HepG2 (cell line): ENCODE data around the gene SPOP. TPM values are rescaled to one million over a fixed set of nuclear protein-coding genes. Genes with fewer than 3 reads are reported as not detected.
A peak's percentile ranks its signal among the peaks of the same experiment; 100 is the strongest.

Experiments
- CHD4 ChIP-seq: fragments of 200-600 bp; sonication (generic); IDR thresholded peaks from 2 replicates; pipeline ENCODE4 v1.7.0; 2017; ENCODE audit warnings: mild to moderate bottlenecking, low read length, borderline replicate concordance
- FOXK2 ChIP-seq: fragments of 450-650 bp; IDR thresholded peaks from 2 replicates; pipeline ENCODE4 v1.6.1; 2016
- HDAC1 ChIP-seq: sonication (generic); formaldehyde crosslinking; IDR thresholded peaks from 2 replicates; pipeline ENCODE4 v1.5.1; 2020; ENCODE audit warnings: mild to moderate bottlenecking, missing genetic modification reagents
- JUND ChIP-seq: sonication (generic); formaldehyde crosslinking; IDR thresholded peaks from 2 replicates; pipeline ENCODE4 v1.8.0; 2022; ENCODE audit warnings: mild to moderate bottlenecking, missing genetic modification reagents
- MXD4 ChIP-seq: IDR thresholded peaks from 2 replicates; pipeline ENCODE4 v1.6.1; 2016; ENCODE audit warnings: mild to moderate bottlenecking, missing biosample characterization, missing genetic modification reagents
- MYC ChIP-seq: sonication (generic); formaldehyde crosslinking; IDR thresholded peaks from 2 replicates; pipeline ENCODE4 v1.9.0; 2021; ENCODE audit warnings: missing genetic modification reagents, borderline replicate concordance
- SNRNP70 ChIP-seq: fragments of 200-400 bp; formaldehyde crosslinking; IDR thresholded peaks from 2 replicates; pipeline ENCODE4 v1.6.1; 2017; ENCODE audit warnings: mild to moderate bottlenecking, low read depth, low read length, moderate library complexity
- SRSF1 ChIP-seq: fragments of 200-400 bp; formaldehyde crosslinking; optimal IDR thresholded peaks from 2 replicates; pipeline ENCODE3; 2017; ENCODE audit warnings: mild to moderate bottlenecking, low read depth, low read length, moderate library complexity
- SRSF4 ChIP-seq: fragments of 200-400 bp; formaldehyde crosslinking; IDR thresholded peaks from one replicate; pipeline ENCODE4 v1.6.1; 2018; ENCODE audit warnings: mild to moderate bottlenecking, low read depth, low read length, moderate library complexity; ENCODE audit not compliant: poor library complexity, severe bottlenecking
- ZFAT ChIP-seq: sonication (generic); formaldehyde crosslinking; conservative IDR thresholded peaks from 2 replicates; pipeline ENCODE4 v1.8.1; 2023; ENCODE audit warnings: missing genetic modification reagents, inconsistent platforms
- ZFX ChIP-seq: sonication (generic); formaldehyde crosslinking; IDR thresholded peaks from 2 replicates; pipeline ENCODE4 v1.4.0; 2020; ENCODE audit warnings: mild to moderate bottlenecking, low read depth, missing genetic modification reagents, moderate library complexity
- ZMYM4 ChIP-seq: sonication (generic); formaldehyde crosslinking; IDR thresholded peaks from 2 replicates; pipeline ENCODE4 v1.8.1; 2023; ENCODE audit warnings: mild to moderate bottlenecking, missing genetic modification reagents
- ZNF788 ChIP-seq: sonication (generic); formaldehyde crosslinking; IDR thresholded peaks from 2 replicates; pipeline ENCODE4 v1.5.0; 2020; ENCODE audit warnings: mild to moderate bottlenecking, missing genetic modification reagents, borderline replicate concordance
- polyA plus RNA-seq, 8 experiments: library from polyadenylated mRNA; depleted of rRNA in 3 of 8; stranded (reverse) in 7 of 8; unstranded in 1 of 8; fragments of >200 nt; fragmentation: Illumina TruSeq in 4 of 8; extraction: Trizol in 4 of 8; gene quantifications; 2 replicates each; pipeline versions ENCODE4 v1.2.1 to v1.2.3, GENCODE V29; 2011 to 2016; ENCODE audit warnings: low read depth in 4 of 8, missing spikeins in 1 of 8, mixed read lengths in 1 of 8; ENCODE audit not compliant: insufficient read depth in 1 of 8
- total RNA-seq, 5 experiments: library from RNA; depleted of rRNA; stranded (reverse); fragments of >200 nt; fragmentation: Illumina TruSeq; extraction: Trizol; gene quantifications; 2 replicates each; pipeline ENCODE4 v1.2.3, GENCODE V29; 2016; ENCODE audit warnings: low read depth in 1 of 5
- TF ChIP-seq, protein P1 (sequence below): sonication (generic); formaldehyde crosslinking; IDR thresholded peaks from 2 replicates; pipeline ENCODE4 v1.5.0; 2020; ENCODE audit warnings: mild to moderate bottlenecking, missing genetic modification reagents, borderline replicate concordance
- TF ChIP-seq, protein P2 (sequence below): sonication (generic); formaldehyde crosslinking; IDR thresholded peaks from 2 replicates; pipeline ENCODE4 v1.8.1; 2023; ENCODE audit warnings: missing genetic modification reagents, mild to moderate bottlenecking, borderline replicate concordance
- TF ChIP-seq, protein P3 (sequence below): sonication (generic); formaldehyde crosslinking; IDR thresholded peaks from 2 replicates; pipeline ENCODE4 v1.4.0; 2020; ENCODE audit warnings: mild to moderate bottlenecking, missing genetic modification reagents
- TF ChIP-seq, protein P4 (sequence below): IDR thresholded peaks from 2 replicates; pipeline ENCODE4 v1.6.1; 2016; ENCODE audit warnings: missing compliant biosample characterization, missing genetic modification reagents, borderline replicate concordance
- TF ChIP-seq, protein P5 (sequence below): sonication (generic); formaldehyde crosslinking; IDR thresholded peaks from 2 replicates; pipeline ENCODE4 v1.4.0; 2020; ENCODE audit warnings: missing genetic modification reagents
- TF ChIP-seq, protein P6 (sequence below): sonication (generic); formaldehyde crosslinking; IDR thresholded peaks from 2 replicates; pipeline ENCODE4 v1.8.1; 2022; ENCODE audit warnings: mild to moderate bottlenecking, missing genetic modification reagents

SPOP gene
- total and polyA plus RNA-seq, 2 of the 13 experiments (the other 11 are each of a cell fraction or from before 2014, with no cell fraction given) = 52.8 to 60.8 TPM

DNA sequence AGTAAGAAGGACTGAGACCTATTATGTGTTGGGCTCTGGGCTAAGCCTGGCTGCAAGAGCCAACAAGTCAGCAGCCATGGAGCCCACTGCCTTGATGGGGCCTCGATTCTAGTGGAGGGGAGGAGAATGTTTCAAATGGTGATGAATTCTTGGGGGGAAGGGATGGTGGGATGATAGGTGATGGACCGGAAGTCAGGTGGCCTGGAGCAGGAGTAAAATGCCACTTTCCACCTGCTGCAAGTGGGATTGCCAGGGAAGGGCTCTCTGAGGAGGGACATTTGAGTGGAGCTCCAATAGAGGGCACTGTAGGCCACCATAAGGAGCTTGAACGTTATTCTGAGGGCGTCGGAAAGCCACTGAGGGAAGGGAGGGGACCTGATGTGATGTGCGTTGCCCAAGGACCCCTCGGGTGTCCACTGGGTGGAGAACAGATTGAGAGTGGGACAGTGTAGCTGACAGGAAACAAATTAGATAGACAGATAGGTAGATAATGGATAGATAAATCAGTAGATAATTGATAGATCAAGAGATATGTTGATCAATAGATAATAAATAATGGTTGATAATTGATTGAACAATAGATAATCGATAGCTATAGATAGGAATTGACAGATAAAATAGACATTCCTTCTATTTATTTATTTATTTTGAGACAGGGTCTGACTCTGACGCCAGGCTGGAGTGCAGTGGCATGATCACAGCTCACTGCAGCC lies 120.4 kb downstream of the SPOP start (continued):
- TF ChIP-seq, protein P1, sequence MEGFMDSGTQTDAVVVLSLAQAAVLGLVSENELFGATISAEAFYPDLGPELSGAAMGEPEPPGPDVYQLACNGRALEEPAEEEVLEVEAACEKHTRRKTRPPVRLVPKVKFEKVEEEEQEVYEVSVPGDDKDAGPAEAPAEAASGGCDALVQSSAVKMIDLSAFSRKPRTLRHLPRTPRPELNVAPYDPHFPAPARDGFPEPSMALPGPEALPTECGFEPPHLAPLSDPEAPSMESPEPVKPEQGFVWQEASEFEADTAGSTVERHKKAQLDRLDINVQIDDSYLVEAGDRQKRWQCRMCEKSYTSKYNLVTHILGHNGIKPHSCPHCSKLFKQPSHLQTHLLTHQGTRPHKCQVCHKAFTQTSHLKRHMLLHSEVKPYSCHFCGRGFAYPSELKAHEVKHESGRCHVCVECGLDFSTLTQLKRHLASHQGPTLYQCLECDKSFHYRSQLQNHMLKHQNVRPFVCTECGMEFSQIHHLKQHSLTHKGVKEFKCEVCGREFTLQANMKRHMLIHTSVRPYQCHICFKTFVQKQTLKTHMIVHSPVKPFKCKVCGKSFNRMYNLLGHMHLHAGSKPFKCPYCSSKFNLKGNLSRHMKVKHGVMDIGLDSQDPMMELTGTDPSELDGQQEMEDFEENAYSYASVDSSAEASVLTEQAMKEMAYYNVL (CRISPR knock-in tag) = no peak
- no peak for TF ChIP-seq FOXK2
- 0 out of 2 replicates have a peak, but pooled peaks have one; percentile 22 for TF ChIP-seq ZNF788 (CRISPR knock-in tag)
- TF ChIP-seq JUND (CRISPR knock-in tag) = no peak
- no peak for TF ChIP-seq MXD4 (CRISPR knock-in tag)
- TF ChIP-seq, protein P2, sequence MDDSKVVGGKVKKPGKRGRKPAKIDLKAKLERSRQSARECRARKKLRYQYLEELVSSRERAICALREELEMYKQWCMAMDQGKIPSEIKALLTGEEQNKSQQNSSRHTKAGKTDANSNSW (CRISPR knock-in tag) = no peak
- TF ChIP-seq, protein P3, sequence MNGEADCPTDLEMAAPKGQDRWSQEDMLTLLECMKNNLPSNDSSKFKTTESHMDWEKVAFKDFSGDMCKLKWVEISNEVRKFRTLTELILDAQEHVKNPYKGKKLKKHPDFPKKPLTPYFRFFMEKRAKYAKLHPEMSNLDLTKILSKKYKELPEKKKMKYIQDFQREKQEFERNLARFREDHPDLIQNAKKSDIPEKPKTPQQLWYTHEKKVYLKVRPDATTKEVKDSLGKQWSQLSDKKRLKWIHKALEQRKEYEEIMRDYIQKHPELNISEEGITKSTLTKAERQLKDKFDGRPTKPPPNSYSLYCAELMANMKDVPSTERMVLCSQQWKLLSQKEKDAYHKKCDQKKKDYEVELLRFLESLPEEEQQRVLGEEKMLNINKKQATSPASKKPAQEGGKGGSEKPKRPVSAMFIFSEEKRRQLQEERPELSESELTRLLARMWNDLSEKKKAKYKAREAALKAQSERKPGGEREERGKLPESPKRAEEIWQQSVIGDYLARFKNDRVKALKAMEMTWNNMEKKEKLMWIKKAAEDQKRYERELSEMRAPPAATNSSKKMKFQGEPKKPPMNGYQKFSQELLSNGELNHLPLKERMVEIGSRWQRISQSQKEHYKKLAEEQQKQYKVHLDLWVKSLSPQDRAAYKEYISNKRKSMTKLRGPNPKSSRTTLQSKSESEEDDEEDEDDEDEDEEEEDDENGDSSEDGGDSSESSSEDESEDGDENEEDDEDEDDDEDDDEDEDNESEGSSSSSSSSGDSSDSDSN = no peak
- no peak for TF ChIP-seq HDAC1 (CRISPR knock-in tag)
- TF ChIP-seq CHD4 = no peak
- TF ChIP-seq, protein P4, sequence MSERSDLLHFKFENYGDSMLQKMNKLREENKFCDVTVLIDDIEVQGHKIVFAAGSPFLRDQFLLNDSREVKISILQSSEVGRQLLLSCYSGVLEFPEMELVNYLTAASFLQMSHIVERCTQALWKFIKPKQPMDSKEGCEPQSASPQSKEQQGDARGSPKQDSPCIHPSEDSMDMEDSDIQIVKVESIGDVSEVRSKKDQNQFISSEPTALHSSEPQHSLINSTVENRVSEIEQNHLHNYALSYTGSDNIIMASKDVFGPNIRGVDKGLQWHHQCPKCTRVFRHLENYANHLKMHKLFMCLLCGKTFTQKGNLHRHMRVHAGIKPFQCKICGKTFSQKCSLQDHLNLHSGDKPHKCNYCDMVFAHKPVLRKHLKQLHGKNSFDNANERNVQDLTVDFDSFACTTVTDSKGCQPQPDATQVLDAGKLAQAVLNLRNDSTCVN = no peak
- no peak for TF ChIP-seq ZMYM4 (CRISPR knock-in tag)
- TF ChIP-seq, protein P5, sequence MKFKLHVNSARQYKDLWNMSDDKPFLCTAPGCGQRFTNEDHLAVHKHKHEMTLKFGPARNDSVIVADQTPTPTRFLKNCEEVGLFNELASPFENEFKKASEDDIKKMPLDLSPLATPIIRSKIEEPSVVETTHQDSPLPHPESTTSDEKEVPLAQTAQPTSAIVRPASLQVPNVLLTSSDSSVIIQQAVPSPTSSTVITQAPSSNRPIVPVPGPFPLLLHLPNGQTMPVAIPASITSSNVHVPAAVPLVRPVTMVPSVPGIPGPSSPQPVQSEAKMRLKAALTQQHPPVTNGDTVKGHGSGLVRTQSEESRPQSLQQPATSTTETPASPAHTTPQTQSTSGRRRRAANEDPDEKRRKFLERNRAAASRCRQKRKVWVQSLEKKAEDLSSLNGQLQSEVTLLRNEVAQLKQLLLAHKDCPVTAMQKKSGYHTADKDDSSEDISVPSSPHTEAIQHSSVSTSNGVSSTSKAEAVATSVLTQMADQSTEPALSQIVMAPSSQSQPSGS = no peak
- no peak for TF ChIP-seq MYC
- TF ChIP-seq, protein P6, sequence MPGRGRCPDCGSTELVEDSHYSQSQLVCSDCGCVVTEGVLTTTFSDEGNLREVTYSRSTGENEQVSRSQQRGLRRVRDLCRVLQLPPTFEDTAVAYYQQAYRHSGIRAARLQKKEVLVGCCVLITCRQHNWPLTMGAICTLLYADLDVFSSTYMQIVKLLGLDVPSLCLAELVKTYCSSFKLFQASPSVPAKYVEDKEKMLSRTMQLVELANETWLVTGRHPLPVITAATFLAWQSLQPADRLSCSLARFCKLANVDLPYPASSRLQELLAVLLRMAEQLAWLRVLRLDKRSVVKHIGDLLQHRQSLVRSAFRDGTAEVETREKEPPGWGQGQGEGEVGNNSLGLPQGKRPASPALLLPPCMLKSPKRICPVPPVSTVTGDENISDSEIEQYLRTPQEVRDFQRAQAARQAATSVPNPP (CRISPR knock-in tag) = no peak
- TF ChIP-seq SNRNP70 = no peak
- no peak for TF ChIP-seq ZFAT (CRISPR knock-in tag)
- no peak for TF ChIP-seq SRSF4
- no peak for TF ChIP-seq SRSF1
- no peak for TF ChIP-seq ZFX (CRISPR knock-in tag)
